Measurements from ENCODE around the gene PIMREG.

DNA sequence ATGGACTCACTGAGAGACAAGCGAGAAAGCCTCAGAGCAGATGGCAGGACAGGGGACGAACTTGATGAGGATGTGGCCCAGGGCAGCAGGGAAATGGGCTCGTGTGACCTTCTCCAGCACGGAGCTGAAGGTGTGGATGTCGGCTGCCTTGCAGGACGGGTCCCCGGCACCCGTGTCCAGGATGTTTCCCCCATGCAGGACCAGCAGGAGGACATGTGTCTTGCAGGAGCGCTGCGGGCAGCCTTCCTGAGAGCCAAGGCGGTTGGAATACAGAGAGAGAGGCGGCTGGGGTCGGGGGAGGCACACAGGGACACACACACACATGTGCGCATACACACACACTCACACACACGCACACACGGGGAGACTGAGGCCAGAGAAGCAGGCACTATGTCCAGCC, 39.3 kb downstream of the PIMREG start:
- TF ChIP-seq, protein P1, sequence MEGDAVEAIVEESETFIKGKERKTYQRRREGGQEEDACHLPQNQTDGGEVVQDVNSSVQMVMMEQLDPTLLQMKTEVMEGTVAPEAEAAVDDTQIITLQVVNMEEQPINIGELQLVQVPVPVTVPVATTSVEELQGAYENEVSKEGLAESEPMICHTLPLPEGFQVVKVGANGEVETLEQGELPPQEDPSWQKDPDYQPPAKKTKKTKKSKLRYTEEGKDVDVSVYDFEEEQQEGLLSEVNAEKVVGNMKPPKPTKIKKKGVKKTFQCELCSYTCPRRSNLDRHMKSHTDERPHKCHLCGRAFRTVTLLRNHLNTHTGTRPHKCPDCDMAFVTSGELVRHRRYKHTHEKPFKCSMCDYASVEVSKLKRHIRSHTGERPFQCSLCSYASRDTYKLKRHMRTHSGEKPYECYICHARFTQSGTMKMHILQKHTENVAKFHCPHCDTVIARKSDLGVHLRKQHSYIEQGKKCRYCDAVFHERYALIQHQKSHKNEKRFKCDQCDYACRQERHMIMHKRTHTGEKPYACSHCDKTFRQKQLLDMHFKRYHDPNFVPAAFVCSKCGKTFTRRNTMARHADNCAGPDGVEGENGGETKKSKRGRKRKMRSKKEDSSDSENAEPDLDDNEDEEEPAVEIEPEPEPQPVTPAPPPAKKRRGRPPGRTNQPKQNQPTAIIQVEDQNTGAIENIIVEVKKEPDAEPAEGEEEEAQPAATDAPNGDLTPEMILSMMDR (conservative IDR thresholded peaks at IDR 0.05; ENCODE audit: low read length) = no peak
- TF ChIP-seq EZH2phosphoT487 (IDR thresholded peaks at IDR 0.05; ENCODE audit: borderline replicate concordance) = no peak

Measured in Loucy (cell line).